BLaER1 treated with 17β-estradiol and CSF1 and Interleukin-3, amounts not matched to agents 10 nM and 100 nM (cell line): Measurements from ENCODE around the gene RELN.

ENCODE experiments used
- H3K27ac ChIP-seq, 11 experiments: shearing (Covaris generic); formaldehyde crosslinking; 2 replicates each; pipeline ENCODE4 v1.8.1; 2022
- H3K27me3 ChIP-seq, 11 experiments: shearing (Covaris generic); formaldehyde crosslinking; 2 replicates each; pipeline ENCODE4 v1.8.1; 2022
- H3K36me3 ChIP-seq, 11 experiments: shearing (Covaris generic); formaldehyde crosslinking; 2 replicates each; pipeline ENCODE4 v1.8.1; 2022
- H3K4me1 ChIP-seq, 10 experiments: shearing (Covaris generic); formaldehyde crosslinking; 2 replicates each; pipeline ENCODE4 v1.8.1; 2022
- H3K4me2 ChIP-seq, 11 experiments: shearing (Covaris generic); formaldehyde crosslinking; 2 replicates each; pipeline ENCODE4 v1.8.1; 2022
- H3K4me3 ChIP-seq, 10 experiments: shearing (Covaris generic); formaldehyde crosslinking; 2 replicates each; pipeline ENCODE4 v1.8.1; 2022
- H3K9ac ChIP-seq, 11 experiments: shearing (Covaris generic); formaldehyde crosslinking; 2 replicates each; pipeline ENCODE4 v1.8.1; 2022
- H3K9me3 ChIP-seq, 11 experiments: shearing (Covaris generic); formaldehyde crosslinking; replicated peaks in 1 of 11; 2 replicates each; pipeline ENCODE4 v1.8.1; 2022
- H4K20me1 ChIP-seq, 11 experiments: shearing (Covaris generic); formaldehyde crosslinking; 2 replicates each; pipeline ENCODE4 v1.8.1; 2022
- Cebpa-rat ChIP-seq, 11 experiments: shearing (Covaris generic); IDR thresholded peaks; 2 replicates each; pipeline ENCODE4 v1.8.1; 2022

The RELN gene

DNA sequence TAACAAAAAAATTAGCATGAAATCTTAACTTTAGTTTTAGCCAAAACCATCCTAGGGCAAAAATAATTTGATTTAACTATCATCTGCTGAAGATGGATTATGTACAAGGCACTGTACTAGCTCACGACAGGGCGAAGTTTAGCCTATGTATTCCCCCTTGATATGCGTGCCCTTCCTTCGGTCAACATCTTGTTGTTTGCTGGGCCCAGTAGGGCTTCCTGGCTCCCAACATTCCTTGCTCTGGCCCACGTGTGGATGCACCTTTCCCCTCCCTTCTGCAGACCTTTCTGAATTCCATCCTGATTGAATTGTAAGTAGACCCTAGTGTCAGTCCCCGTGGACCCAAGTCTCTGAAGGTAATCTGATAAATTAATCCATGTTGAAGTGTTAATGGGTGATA, 212.0 kb downstream of the RELN start:
- H3K9me3 ChIP-seq = no peaks in the 10 kb centered on the region; a peak in 1 of 22 replicates
- no peaks in the 10 kb centered on the region for H3K27me3 ChIP-seq
- TF ChIP-seq Cebpa-rat (IDR thresholded peaks at IDR 0.05) = no peak
- no peak overlapping the region for H3K4me2 ChIP-seq
- H4K20me1 ChIP-seq = no peaks in the 10 kb centered on the region
- peaks cover 0 to 6% (median 0%) of the 10 kb centered on the region in 10 experiments; a peak in 4 of 20 replicates for H3K4me1 ChIP-seq
- no peaks in the 10 kb centered on the region for H3K36me3 ChIP-seq
- no peak overlapping the region for H3K4me3 ChIP-seq
- H3K9ac ChIP-seq = no peak overlapping the region
- H3K27ac ChIP-seq = no peak overlapping the region

DNA sequence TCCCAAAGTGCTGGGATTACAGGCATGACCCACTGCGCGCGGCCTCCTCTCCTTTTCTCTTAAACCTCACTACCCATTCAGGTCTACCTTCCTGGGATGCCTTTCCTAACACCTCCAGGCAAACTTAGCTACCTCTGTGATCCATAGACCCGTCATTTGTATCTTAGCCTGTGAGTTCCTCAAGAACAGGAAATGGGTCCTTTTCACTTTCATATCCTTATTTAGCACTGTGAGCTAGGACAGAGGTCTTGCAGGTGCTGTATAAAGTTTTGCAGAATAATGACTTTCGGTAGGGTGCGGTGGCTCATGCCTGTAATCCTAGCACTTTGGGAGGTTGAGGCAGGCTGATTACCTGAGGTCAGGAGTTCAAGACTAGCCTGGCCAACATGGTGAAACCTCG, 215.7 kb downstream of the RELN start:
- Histone ChIP-seq H3K9ac (no peak overlapping the region), H3K4me2 (no peak overlapping the region), H3K4me1 (peaks cover 0 to 6% (median 0%) of the 10 kb centered on the region in 10 experiments; a peak in 4 of 20 replicates), H3K27me3 (no peaks in the 10 kb centered on the region), H3K4me3 (no peak overlapping the region), H4K20me1 (no peaks in the 10 kb centered on the region), H3K27ac (no peak overlapping the region), H3K36me3 (no peaks in the 10 kb centered on the region), H3K9me3 (no peaks in the 10 kb centered on the region)
- TF ChIP-seq Cebpa-rat (IDR thresholded peaks at IDR 0.05) = no peak

DNA sequence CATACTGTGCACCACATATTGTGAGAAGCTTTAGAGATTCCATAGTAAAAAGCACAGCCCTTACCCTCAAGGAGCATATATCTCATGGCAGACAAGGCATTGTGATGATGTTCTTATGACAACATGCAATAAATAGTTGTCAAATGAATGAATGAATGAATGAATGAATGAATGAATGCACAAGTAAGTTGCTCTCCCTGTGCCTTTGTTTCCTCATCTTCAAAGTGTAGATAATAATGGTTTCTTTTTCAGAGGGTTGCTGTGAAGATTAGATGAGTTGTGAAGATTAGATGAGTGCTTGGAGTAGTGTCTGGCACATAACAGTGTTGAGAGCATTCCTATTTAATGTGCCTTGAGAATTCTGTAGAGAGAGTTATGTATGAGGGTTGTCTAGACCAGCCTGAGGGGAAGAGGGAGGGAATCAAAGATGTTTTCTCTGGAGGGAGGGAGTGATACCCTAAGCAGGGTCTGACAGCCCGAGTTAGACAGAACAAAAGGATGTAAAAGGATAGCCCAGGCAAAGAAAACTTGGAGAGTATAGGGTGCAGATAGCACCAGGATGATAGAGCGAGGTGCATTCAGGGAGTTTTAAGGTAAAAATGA, 217.2 kb downstream of the RELN start:
- peaks cover 0 to 6% (median 0%) of the 10 kb centered on the region in 10 experiments; a peak in 4 of 20 replicates for H3K4me1 ChIP-seq
- no peaks in the 10 kb centered on the region for H3K9me3 ChIP-seq
- no peak overlapping the region for H3K4me2 ChIP-seq
- H3K27me3 ChIP-seq = no peaks in the 10 kb centered on the region
- no peak overlapping the region for H3K9ac ChIP-seq
- H3K4me3 ChIP-seq = no peak overlapping the region
- no peaks in the 10 kb centered on the region for H4K20me1 ChIP-seq
- no peaks in the 10 kb centered on the region for H3K36me3 ChIP-seq
- H3K27ac ChIP-seq = no peak overlapping the region
- TF ChIP-seq Cebpa-rat (IDR thresholded peaks at IDR 0.05) = no peak

DNA sequence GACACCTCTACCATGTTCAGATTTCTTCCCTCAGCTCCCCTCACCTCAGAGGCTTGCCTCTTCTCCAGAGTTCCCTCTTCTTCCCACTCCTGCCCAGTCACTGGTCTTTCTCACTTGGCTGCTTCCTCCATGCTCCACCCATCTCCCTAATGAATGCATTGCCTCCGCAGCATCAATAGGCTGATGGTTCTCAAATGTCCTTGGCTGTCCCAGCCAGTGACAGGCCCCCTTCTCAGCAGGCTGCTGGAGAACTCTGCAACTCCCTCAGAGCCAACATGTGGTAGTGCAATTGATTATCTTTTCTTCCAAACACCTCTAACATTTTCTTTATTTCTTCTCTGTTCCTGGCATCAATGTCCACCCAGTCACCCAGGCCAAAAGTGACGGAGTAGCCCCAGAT, 218.2 kb downstream of the RELN start:
- no peaks in the 10 kb centered on the region for H4K20me1 ChIP-seq
- no peak overlapping the region for H3K4me2 ChIP-seq
- no peak overlapping the region for H3K9ac ChIP-seq
- H3K9me3 ChIP-seq = no peaks in the 10 kb centered on the region
- peaks cover 0 to 6% (median 0%) of the 10 kb centered on the region in 10 experiments; a peak in 3 of 20 replicates for H3K4me1 ChIP-seq
- H3K27ac ChIP-seq = no peak overlapping the region
- H3K4me3 ChIP-seq = no peak overlapping the region
- H3K27me3 ChIP-seq = no peaks in the 10 kb centered on the region
- no peak for TF ChIP-seq Cebpa-rat (IDR thresholded peaks at IDR 0.05)
- H3K36me3 ChIP-seq = no peaks in the 10 kb centered on the region

DNA sequence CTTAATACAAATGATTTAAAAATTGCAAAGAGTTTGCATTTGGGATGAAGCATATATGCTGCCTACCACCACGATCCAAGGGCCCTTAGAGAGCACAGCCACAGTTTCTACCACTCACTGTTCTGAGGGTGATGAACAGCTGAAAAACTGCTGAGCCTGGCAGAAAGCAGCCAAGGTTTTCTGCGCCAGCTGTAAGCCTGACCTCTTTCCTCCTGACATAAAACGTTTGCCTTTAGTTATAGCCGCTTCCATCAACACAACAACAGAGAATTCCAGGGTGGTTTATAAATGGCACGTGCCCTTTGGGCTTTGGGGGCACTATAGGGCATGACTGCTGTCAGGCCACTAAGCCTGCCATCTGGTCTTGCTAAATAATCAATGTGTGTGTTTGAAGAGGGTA, 222.8 kb downstream of the RELN start:
- Histone ChIP-seq H3K4me2 (no peak overlapping the region), H3K36me3 (no peaks in the 10 kb centered on the region), H3K27ac (no peak overlapping the region)

DNA sequence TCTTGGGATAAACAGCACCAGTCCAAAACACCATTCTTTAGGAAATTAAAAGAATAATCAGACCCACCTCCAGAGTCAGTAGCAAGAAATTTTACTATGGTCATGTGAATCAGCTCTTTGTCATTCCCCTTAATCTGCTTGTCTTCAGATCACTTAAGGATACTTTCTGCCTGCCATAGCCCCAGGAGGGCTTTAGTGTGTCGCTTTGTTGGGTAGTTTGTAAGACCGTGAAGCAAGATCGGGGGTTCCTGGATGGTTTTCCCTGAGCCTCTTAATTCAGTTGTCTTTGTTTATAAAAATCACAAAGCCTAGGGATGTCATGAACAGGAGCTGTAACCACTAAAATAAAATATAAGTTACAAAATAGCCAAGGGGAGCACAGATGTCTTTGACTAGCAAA, 223.6 kb downstream of the RELN start:
- H3K4me1 ChIP-seq = peaks cover 0 to 3% (median 0%) of the 10 kb centered on the region in 10 experiments; a peak in 2 of 20 replicates
- no peak overlapping the region for H3K4me3 ChIP-seq
- no peaks in the 10 kb centered on the region for H3K9me3 ChIP-seq
- TF ChIP-seq Cebpa-rat (IDR thresholded peaks at IDR 0.05) = no peak
- H3K27me3 ChIP-seq = no peaks in the 10 kb centered on the region
- H3K36me3 ChIP-seq = no peaks in the 10 kb centered on the region
- no peak overlapping the region for H3K4me2 ChIP-seq
- no peak overlapping the region for H3K9ac ChIP-seq
- no peaks in the 10 kb centered on the region for H4K20me1 ChIP-seq
- no peak overlapping the region for H3K27ac ChIP-seq

More for the DNA sequence above, 222.8 kb downstream of the RELN start:
- no peak overlapping the region for H3K4me3 ChIP-seq
- no peak for TF ChIP-seq Cebpa-rat (IDR thresholded peaks at IDR 0.05)
- no peaks in the 10 kb centered on the region for H3K9me3 ChIP-seq
- H4K20me1 ChIP-seq = no peaks in the 10 kb centered on the region
- no peaks in the 10 kb centered on the region for H3K27me3 ChIP-seq
- no peak overlapping the region for H3K9ac ChIP-seq
- peaks cover 0 to 3% (median 0%) of the 10 kb centered on the region in 10 experiments; a peak in 2 of 20 replicates for H3K4me1 ChIP-seq

DNA sequence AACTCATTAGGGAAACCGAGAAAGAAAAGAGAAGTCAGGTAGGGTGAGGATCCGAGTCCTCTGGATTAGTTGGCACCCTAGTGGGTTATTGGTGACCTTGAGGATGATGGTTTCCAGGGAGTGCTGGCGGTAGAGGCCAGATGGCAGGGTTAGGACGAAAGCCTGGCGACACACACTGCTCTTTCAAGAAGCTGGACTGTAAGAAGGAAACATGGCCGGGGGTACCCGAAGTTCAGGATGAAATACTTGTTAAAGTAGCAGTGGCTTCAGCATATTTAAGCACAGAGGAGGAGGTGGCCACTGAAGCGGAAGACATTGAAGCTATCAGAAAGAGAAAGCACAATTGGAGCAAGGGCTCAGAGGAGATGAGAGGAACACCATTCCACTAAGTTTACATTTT, 224.6 kb downstream of the RELN start:
- Histone ChIP-seq H3K4me1 (peaks cover 0 to 3% (median 0%) of the 10 kb centered on the region in 10 experiments; a peak in 2 of 20 replicates), H3K9me3 (no peaks in the 10 kb centered on the region), H3K9ac (no peak overlapping the region), H3K27me3 (no peaks in the 10 kb centered on the region), H4K20me1 (no peaks in the 10 kb centered on the region), H3K4me3 (no peak overlapping the region), H3K36me3 (no peaks in the 10 kb centered on the region), H3K27ac (no peak overlapping the region), H3K4me2 (no peak overlapping the region)
- TF ChIP-seq Cebpa-rat (IDR thresholded peaks at IDR 0.05) = no peak

DNA sequence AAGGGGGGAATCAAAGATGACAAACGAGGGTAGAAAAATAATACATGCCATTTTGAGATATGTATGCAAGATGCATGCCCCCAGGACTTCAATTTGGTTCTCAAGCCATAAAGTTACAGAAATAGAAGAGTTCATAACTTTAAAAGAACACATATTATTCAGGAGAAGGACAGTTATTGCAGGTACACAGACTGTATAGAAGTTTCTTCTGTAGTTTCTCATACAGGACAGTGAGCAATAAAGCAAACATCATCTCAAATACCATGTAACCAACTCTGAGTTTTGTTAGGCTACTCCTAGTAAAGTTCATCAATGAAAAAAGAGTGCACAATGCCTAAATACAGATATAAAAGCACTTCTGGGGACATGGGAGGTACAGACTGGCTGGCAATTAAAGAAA, 226.6 kb downstream of the RELN start:
- Histone ChIP-seq H3K27ac (no peak overlapping the region), H3K4me1 (peaks cover 0 to 3% (median 0%) of the 10 kb centered on the region in 10 experiments; a peak in 2 of 20 replicates), H4K20me1 (no peaks in the 10 kb centered on the region), H3K4me2 (no peak overlapping the region), H3K27me3 (no peaks in the 10 kb centered on the region), H3K4me3 (no peak overlapping the region), H3K9ac (no peak overlapping the region), H3K9me3 (no peaks in the 10 kb centered on the region), H3K36me3 (no peaks in the 10 kb centered on the region)
- no peak for TF ChIP-seq Cebpa-rat (IDR thresholded peaks at IDR 0.05)

DNA sequence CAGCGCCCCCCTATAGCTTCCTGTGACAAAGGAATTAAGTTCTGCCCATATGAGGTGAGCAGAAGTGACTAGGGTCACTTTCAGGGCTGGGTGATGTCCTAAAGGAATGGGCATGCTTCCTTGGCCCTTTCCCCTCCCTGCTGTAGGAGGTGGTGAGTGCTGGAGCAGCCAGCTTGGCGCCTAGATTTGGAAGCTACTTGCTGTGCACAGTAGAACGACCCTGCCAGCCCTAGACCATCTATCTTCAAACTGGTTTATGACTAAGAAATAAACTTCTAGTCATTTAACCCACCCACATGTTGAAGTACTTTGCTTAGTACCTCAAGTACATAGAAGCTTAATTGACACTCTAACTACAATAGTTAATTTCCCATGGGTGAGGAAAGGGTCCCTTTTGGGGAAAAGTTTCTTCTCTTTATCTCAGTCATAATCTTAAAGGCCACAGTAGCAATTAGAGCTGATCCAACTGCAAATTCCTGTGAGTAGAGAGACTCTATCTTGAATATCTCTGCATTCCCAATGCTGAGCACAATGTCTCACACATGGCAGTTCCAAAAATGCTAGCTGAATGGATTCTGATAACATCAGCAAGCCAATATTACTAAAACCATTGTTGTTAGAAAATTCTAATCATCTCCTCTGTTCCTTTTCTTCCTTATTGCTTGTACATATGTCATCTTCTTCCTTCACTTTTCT, 227.2 kb downstream of the RELN start:
- H3K27me3 ChIP-seq = no peaks in the 10 kb centered on the region
- H3K4me3 ChIP-seq = no peak overlapping the region
- H3K4me2 ChIP-seq = no peak overlapping the region
- H3K27ac ChIP-seq = no peak overlapping the region
- peaks cover 0 to 3% (median 0%) of the 10 kb centered on the region in 10 experiments; a peak in 2 of 20 replicates for H3K4me1 ChIP-seq
- H3K36me3 ChIP-seq = no peaks in the 10 kb centered on the region
- H3K9ac ChIP-seq = no peak overlapping the region
- no peak for TF ChIP-seq Cebpa-rat (IDR thresholded peaks at IDR 0.05)
- H3K9me3 ChIP-seq = no peaks in the 10 kb centered on the region
- H4K20me1 ChIP-seq = no peaks in the 10 kb centered on the region

DNA sequence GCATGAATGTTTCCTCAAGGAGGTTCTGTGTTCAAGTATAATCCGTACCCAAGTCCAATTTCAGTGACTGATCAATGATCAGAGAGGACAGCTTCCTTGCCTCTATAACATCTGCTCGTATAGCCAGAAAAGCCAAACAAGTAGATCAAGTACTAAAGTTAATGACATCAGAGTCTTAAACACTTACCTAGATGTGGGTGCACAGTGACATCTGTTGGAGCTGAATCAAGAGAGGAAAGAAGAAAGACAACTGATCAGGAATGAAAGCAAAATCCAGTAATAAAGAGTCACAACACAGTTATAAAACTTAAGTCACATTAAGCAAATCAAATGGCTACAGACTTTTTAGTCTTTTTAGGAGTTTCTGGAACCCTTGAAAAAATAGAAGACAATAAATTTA, 236.5 kb downstream of the RELN start:
- H3K9me3 ChIP-seq = no peaks in the 10 kb centered on the region
- H4K20me1 ChIP-seq = no peaks in the 10 kb centered on the region
- no peaks in the 10 kb centered on the region for H3K27me3 ChIP-seq
- H3K9ac ChIP-seq = no peak overlapping the region
- no peaks in the 10 kb centered on the region for H3K36me3 ChIP-seq
- no peak overlapping the region for H3K4me2 ChIP-seq
- TF ChIP-seq Cebpa-rat (IDR thresholded peaks at IDR 0.05) = no peak
- H3K4me3 ChIP-seq = no peak overlapping the region
- H3K27ac ChIP-seq = no peak overlapping the region
- no peaks in the 10 kb centered on the region for H3K4me1 ChIP-seq
